HG03565 (cell line): ENCODE results near the gene LHX4.

Experiments used
- ATAC-seq: cut with Tn5 transposase; IDR thresholded peaks from one replicate; pipeline ENCODE4 v1.9.1; 2021; ENCODE audit warnings: mild to moderate bottlenecking, moderate library complexity; ENCODE audit not compliant: unreplicated experiment

LHX4 gene

GRCh38 chr1:180229483-180230415 lies at the start of gene LHX4:
Gene LHX4, plus strand, starts transcription at chr1:180230264. Its CDS starts 266 bp downstream, at chr1:180230530.
- ATAC-seq, result no peak

DNA sequence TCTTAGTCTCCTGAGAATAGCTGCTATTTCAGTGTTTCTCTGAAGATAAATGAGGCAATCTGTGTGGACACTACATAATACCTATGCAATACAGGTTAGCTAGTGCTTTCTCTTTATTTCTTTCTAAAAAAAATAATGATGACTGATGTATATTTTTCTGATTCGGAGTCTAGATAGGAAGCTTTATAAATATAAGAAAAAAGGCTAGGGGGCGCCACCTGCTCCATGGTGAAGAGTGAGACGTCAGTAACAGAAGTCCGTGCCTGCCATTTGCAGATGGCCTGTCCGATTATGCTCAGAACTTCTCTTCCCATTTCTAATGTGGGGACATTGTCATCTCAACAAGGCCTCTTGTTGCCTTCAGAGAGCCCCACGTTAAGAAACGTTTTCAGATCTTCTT lies 49.0 kb upstream of the LHX4 start:
- ATAC-seq, result no peak

- no peak for ATAC-seq
Measured at GRCh38 chr1:180181996-180182642, 47.9 kb upstream of the LHX4 start.

GRCh38 chr1:180182643-180183311 lies 47.3 kb upstream of the LHX4 start:
- no peak for ATAC-seq

- ATAC-seq, result no peak
Measured at GRCh38 chr1:180183426-180183825, 46.6 kb upstream of the LHX4 start.

DNA sequence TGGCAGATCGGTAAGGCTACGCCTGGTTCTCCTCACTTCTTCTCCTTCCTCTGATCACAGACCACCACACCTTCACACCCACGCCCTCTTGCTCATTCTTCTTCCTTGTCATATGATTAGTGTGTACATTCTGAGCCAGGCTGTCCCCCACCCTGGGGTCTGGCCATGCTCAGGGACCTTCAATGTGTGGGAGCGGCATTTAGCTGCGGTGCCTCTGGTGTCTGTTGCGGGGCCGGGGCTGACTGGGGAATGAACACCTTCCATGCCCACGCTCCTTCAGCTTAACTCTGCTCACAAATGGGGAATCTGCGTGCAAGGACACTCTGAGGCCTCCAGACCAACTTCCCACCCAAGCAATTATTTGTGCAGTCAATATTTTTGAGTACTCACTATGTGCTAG lies 46.0 kb upstream of the LHX4 start:
- no peak for ATAC-seq

- ATAC-seq, result no peak
Measured at GRCh38 chr1:180185281-180185680, 44.8 kb upstream of the LHX4 start.

DNA sequence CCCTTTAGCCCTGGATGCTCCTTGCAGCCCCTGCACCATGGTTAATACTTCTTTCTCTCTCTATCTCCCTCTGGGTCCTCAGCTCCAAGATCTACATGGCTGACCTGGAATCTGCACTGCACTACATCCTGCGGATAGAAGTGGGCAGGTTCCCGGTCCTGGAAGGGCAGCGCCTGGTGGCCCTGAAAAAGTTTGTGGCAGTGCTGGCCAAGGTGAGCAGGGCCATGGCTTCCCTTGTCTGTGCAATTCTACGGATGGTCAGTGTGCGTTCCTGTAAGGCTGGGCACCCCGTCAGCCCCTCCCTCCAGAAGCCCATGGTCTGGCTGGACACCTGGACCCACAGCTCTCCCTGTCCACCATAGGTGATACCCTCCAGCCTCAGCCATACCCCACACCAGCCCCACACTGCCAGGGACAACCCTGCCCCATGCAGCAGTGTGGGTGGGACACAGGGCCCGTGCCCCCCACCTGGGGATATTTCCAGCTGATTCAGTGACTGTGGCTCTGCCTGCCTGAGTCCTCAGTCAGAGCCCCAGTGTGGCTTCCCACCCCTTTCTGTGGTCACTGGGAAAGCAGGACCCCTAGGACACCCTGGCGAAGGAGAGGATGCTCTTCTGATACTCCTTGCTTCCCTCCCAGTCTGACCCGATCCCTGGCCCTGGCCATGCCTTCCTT lies 44.0 kb upstream of the LHX4 start:
- no peak for ATAC-seq

GRCh38 chr1:180186831-180187230 lies 43.2 kb upstream of the LHX4 start:
- ATAC-seq, result no peak

- no peak for ATAC-seq
Measured at GRCh38 chr1:180187626-180188025, 42.4 kb upstream of the LHX4 start.

DNA sequence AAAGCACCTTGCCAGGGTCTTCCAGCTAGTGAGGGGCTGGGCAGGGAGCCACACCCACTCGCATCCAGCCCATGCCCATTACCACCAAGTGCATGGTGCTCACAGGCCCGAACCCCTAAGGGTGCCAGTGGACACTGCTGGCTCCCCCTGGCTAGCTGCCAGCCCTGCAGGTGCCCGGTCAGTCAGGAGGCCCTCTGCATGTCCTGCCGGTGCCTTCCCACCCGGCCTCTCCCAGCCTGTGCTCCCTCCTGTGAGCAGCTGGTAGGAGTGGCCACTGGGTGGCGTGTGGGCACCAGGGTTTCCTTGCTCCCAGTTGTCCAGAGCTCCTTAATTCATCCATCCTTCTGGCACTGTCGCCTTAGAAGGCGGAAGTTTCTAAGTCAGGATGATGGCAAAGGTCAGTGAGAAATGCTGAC lies 42.0 kb upstream of the LHX4 start:
- no peak for ATAC-seq

- no peak for ATAC-seq
Measured at GRCh38 chr1:180188684-180189175, 41.3 kb upstream of the LHX4 start.

DNA sequence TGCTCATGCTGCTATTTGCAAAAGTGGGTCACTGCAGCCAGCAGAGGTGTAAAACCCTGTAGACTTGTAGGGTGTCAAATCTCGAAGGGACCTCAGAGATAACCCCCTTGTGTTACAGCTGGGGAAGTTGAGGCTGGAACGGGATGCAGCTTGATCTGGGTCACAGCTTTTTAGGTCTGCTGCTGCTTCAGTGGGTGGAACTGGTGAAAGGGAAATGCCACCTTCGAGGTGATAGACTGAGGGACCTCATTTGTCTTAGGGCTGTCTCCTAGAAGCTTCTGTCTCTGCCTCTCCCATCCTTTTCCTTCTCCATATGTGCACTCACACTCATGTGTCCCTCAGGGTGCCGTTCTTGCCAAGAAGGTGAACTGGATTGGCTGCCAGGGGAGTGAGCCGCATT lies 40.0 kb upstream of the LHX4 start:
- no peak for ATAC-seq

- no peak for ATAC-seq
Measured at GRCh38 chr1:180192172-180192571, 37.9 kb upstream of the LHX4 start.

DNA sequence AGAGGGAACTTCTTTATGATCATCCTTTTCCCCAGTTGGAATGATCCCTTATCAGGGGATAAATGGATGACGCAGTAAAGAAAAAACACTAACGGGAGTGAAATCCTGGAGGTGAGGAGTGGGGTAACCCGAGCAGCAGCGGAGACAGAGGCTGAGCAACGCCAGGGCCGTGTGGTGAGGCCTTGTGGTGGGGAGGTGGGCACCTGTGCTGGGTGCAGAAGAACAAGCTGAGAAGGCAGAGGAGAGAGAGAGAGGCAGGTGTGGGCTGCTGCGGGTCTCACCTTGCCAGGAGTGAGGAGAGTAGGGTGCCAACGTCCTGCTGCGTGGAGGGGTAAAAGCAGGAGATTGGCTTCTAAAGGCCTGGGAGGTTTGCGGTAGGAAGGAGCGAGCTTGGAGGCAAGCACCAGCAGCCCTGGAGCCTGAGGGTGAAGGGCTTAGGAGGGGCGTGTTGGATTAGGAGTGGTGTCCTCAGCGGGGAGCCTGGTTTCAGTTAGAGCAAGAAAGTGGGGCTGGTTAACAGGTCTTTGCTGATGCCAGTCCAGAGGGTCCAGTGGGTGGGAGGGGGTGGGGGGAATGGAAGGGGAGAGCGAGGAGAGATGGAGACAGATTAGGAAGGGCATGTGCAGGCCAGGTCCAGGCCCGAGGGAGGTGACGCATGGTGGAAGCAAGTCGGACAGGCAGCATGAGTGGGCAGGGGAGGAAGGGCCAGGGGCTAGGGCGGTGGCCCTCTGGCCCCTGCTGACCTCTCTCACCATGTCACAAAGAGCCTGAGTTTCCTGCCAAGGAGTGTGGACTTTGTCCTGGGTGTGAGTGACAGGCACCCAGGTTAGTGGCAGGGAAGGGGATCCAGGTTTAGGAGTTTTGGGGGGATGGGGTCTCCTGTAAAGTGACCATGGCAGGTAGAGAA lies 36.7 kb upstream of the LHX4 start:
- no peak for ATAC-seq

DNA sequence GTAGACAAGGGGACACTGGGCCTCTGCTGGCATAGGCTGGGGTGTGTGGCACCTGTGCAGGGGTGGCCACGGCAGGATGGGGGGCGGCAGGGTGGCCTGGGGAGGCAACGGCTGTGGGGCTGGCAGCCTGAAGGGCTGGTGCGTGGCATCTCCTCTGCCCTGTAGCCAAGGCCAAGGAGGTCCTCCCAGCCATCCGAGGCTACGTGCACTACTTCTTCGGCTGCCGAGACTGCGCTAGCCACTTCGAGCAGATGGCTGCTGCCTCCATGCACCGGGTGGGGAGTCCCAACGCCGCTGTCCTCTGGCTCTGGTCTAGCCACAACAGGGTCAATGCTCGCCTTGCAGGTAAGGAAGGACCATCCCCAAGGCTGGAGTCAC lies 36.0 kb upstream of the LHX4 start:
- no peak for ATAC-seq

DNA sequence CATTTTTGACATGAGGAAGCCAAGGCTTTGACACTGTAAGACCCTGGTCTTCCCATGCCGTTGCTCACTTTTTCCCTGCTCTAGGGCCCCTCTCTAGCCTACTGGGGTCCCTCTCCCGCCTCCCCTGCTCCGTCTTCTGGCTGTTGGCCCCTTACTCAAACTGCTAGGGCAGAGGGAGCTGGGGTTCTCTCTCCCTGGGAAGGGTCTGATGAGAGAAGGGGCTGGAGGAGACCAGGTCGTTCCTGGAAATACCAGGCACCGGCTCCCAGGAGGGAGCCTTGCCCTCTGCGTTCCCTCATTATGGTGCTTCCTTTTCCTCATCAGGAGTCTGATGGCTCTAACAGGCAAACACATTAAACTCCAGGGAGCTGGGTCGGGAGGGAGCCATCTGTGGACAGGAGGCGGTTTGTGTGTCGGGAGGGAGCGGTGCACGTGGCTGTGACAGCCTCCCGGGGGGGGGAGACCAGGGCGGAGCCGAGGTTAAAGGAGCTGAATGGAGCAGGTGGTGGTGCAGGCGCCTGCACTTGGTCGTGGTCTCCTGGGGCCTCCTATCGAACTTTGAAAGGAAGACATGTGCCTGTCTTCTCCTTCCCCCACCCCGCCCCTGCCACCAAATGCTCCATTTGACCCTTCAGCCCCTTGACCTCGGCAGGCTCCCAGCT lies 35.4 kb upstream of the LHX4 start:
- ATAC-seq, result no peak

GRCh38 chr1:180195401-180195800 lies 34.7 kb upstream of the LHX4 start:
- no peak for ATAC-seq

DNA sequence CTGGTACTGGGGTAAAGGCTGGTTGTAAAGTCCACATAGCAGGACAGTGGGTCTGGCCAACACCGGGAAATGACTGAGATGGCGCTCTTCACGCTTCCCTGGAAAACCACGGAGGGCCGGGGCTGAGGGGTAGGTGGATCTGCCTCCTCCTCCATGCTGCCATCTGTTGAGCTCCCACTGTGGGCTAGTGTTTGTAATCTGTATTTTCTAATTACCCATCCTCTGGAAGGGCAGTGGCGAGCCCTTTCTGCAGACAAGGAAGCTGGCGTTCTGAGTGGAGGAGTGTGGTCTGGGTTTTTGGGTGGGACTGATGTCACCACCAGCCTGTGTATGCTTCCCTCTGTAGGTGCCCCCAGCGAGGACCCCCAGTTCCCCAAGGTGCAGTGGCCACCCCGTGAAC lies 34.1 kb upstream of the LHX4 start:
- no peak for ATAC-seq
